GM13976 (cell line): ENCODE results near the gene PLCL2.

ENCODE experiments used
- DNase-seq: peaks from one replicate; pipeline ENCODE4 v3.0.0; 2012; ENCODE audit warnings: low spot score
- CTCF ChIP-seq: IDR thresholded peaks from 2 replicates; pipeline ENCODE4 v1.5.1; 2012; ENCODE audit warnings: borderline replicate concordance, mild to moderate bottlenecking; ENCODE audit not compliant: insufficient read depth; ENCODE audit errors: extremely low read depth, missing control alignments, control extremely low read depth
- in situ Hi-C: fragments of 300-500 bp; cut with MboI; formaldehyde crosslinking; loops from one replicate; pipeline ENCODE4 v1.12.0; 2022; ENCODE audit warnings: low sequenced_read_pairs, mixed read lengths, inconsistent platforms; ENCODE audit not compliant: unreplicated experiment

Gene PLCL2

GRCh38 chr3:17076940-17077605 lies 192.3 kb downstream of the PLCL2 start:
- in situ Hi-C loops = no loop called here
- no peak for DNase-seq
- TF ChIP-seq CTCF = no peak

DNA sequence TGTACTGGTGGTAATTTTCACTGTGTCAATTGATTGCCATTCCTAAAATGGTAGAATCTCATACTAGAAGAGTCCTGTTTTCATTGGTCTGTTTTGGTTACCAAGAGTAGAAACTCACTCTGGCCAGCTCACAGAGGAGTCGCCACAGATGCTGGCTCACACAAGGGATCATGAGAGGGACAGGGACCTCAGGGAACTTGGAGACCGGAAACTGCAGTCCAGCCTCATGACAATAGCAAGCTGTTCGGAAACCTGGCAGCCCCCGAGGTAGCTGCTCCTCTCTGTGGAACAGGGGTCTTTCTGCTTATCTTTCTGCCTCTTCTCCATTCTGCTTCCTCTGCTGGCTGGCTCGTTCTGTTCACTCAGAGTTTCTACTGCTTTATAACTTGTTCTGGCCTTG lies 192.9 kb downstream of the PLCL2 start:
- TF ChIP-seq CTCF = no peak
- no peak for DNase-seq
- in situ Hi-C loops = no loop called here

GRCh38 chr3:17078926-17079465 lies 194.2 kb downstream of the PLCL2 start:
- no peak for TF ChIP-seq CTCF
- no peak for DNase-seq
- in situ Hi-C loops = no loop called here

GRCh38 chr3:17079933-17080332 lies 195.2 kb downstream of the PLCL2 start:
- TF ChIP-seq CTCF = no peak
- in situ Hi-C loops = no loop called here
- DNase-seq = no peak

- no peak for TF ChIP-seq CTCF
- no peak for DNase-seq
- in situ Hi-C loops = no loop called here
Measured at GRCh38 chr3:17081520-17081919, 196.8 kb downstream of the PLCL2 start.

GRCh38 chr3:17087509-17087908 lies 202.8 kb downstream of the PLCL2 start:
- DNase-seq = no peak
- no peak for TF ChIP-seq CTCF
- in situ Hi-C loops = no loop called here

GRCh38 chr3:17088017-17088416 lies 203.3 kb downstream of the PLCL2 start:
- no peak for TF ChIP-seq CTCF
- DNase-seq = no peak
- in situ Hi-C loops = no loop called here
